LoVo (cell line): ENCODE data around the gene NDFIP2.

Experiments used
- DNase-seq: peaks from one replicate; pipeline ENCODE4 v3.0.0-alpha.2; 2016; ENCODE audit warnings: low spot score

NDFIP2 gene

GRCh38 chr13:79459906-79460305 lies 21.0 kb upstream of the NDFIP2 start:
- DNase-seq = no peak

GRCh38 chr13:79462895-79463294 lies 18.1 kb upstream of the NDFIP2 start:
- no peak for DNase-seq

- no peak for DNase-seq
Measured at GRCh38 chr13:79463604-79464003, 17.4 kb upstream of the NDFIP2 start.

- no peak for DNase-seq
Measured at GRCh38 chr13:79466872-79467271, 14.1 kb upstream of the NDFIP2 start.

GRCh38 chr13:79468402-79468801 lies 12.6 kb upstream of the NDFIP2 start:
- DNase-seq = no peak

GRCh38 chr13:79468819-79469218 lies 12.1 kb upstream of the NDFIP2 start:
- no peak for DNase-seq

GRCh38 chr13:79469608-79470007 lies 11.3 kb upstream of the NDFIP2 start:
- no peak for DNase-seq

- DNase-seq = no peak
Measured at GRCh38 chr13:79470666-79471065, 10.3 kb upstream of the NDFIP2 start.

- no peak for DNase-seq
Measured at GRCh38 chr13:79475569-79475968, 5.4 kb upstream of the NDFIP2 start.

- DNase-seq = no peak
Measured at GRCh38 chr13:79477968-79478367, 3.0 kb upstream of the NDFIP2 start.

- DNase-seq = no peak
Measured at GRCh38 chr13:79479882-79480281, 1.1 kb upstream of the NDFIP2 start.

- DNase-seq = peak; percentile 19
Measured at GRCh38 chr13:79481685-79482052, 714 bp downstream of the NDFIP2 start.

- no peak for DNase-seq
Measured at GRCh38 chr13:79482281-79482970, 1.5 kb downstream of the NDFIP2 start.

GRCh38 chr13:79483086-79483706 lies 2.2 kb downstream of the NDFIP2 start:
- no peak for DNase-seq

GRCh38 chr13:79485014-79485811 lies 4.3 kb downstream of the NDFIP2 start:
- DNase-seq = peak; percentile 78

GRCh38 chr13:79486433-79487188 lies 5.7 kb downstream of the NDFIP2 start:
- no peak for DNase-seq

GRCh38 chr13:79490326-79490725 lies 9.4 kb downstream of the NDFIP2 start:
- DNase-seq = no peak

GRCh38 chr13:79490824-79491223 lies 9.9 kb downstream of the NDFIP2 start:
- no peak for DNase-seq

- peak; percentile 44 for DNase-seq
Measured at GRCh38 chr13:79491715-79492114, 10.8 kb downstream of the NDFIP2 start.

- DNase-seq = no peak
Measured at GRCh38 chr13:79492313-79492798, 11.4 kb downstream of the NDFIP2 start.

- DNase-seq = no peak
Measured at GRCh38 chr13:79492918-79493594, 12.1 kb downstream of the NDFIP2 start.

- no peak for DNase-seq
Measured at GRCh38 chr13:79496188-79496587, 15.2 kb downstream of the NDFIP2 start.
